GM23338 (cell line): ENCODE results near the gene MDGA2.

Experiments
- CTCF ChIP-seq, 2 experiments: fragments of 200-600 bp in 1 of 2; sonication (generic) in 1 of 2; conservative IDR thresholded peaks; 2 replicates each; pipeline versions ENCODE4 v1.5.1 to v1.6.1; 2016 to 2017; ENCODE audit warnings: antibody characterized with exemption in 2 of 2, low read depth in 2 of 2, mild to moderate bottlenecking in 2 of 2, moderate library complexity in 1 of 2
- EZH2 ChIP-seq: fragments of 200-600 bp; sonication (generic); IDR thresholded peaks from one replicate; pipeline ENCODE4 v1.8.0; 2017; ENCODE audit warnings: antibody characterized with exemption, mild to moderate bottlenecking, low read depth; ENCODE audit not compliant: unreplicated experiment
- EZH2phosphoT487 ChIP-seq: fragments of 200-600 bp; sonication (generic); IDR thresholded peaks from one replicate; pipeline ENCODE4 v1.8.1; 2018; ENCODE audit warnings: antibody characterized with exemption; ENCODE audit not compliant: unreplicated experiment
- JUNB ChIP-seq: IDR thresholded peaks from one replicate; pipeline ENCODE4 v1.6.1; 2016; ENCODE audit warnings: antibody characterized with exemption; ENCODE audit not compliant: unreplicated experiment
- NANOG ChIP-seq: IDR thresholded peaks from 2 replicates; pipeline ENCODE4 v1.6.1; 2016; ENCODE audit warnings: antibody characterized with exemption, borderline replicate concordance
- POLR2AphosphoS5 ChIP-seq: IDR thresholded peaks from 2 replicates; pipeline ENCODE4 v1.6.1; 2016; ENCODE audit warnings: antibody characterized with exemption, low read depth
- ZNF114 ChIP-seq: fragments of 250-450 bp; sonication (Bioruptor Pico); IDR thresholded peaks from 2 replicates; pipeline ENCODE4 v1.5.0; 2020; ENCODE audit warnings: mild to moderate bottlenecking, moderate library complexity
- TF ChIP-seq, protein P1 (sequence below): IDR thresholded peaks from one replicate; pipeline ENCODE4 v1.6.1; 2018; ENCODE audit warnings: antibody characterized with exemption; ENCODE audit not compliant: unreplicated experiment

DNA sequence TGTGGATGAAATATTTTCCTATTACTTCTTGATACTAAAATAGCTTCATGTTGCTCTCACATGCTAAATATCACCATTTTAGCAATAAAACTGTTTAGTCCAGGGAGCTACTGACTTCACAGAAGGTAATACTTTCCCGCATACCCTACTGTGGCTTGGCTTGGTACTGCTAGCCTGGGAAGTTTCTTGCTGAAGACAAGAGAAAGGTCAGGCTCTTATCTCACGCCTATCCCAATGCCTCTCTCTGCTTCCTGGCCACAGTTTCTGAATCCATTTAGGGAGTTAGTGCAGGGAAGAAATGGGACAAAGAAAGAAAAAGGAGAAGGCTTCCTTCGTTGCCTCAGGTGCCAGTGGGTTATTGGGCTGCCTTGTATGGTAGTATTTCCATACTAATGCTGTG lies 228.3 kb downstream of the MDGA2 start:
- TF ChIP-seq CTCF (conservative IDR thresholded peaks at IDR 0.05; ENCODE audit: low read depth in 2 of 2) (no peak), NANOG (no peak), EZH2phosphoT487 (no peak), JUNB (no peak), ZNF114 (CRISPR knock-in tag) (no peak), POLR2AphosphoS5 (no peak), EZH2 (no peak)
- TF ChIP-seq, protein P1, sequence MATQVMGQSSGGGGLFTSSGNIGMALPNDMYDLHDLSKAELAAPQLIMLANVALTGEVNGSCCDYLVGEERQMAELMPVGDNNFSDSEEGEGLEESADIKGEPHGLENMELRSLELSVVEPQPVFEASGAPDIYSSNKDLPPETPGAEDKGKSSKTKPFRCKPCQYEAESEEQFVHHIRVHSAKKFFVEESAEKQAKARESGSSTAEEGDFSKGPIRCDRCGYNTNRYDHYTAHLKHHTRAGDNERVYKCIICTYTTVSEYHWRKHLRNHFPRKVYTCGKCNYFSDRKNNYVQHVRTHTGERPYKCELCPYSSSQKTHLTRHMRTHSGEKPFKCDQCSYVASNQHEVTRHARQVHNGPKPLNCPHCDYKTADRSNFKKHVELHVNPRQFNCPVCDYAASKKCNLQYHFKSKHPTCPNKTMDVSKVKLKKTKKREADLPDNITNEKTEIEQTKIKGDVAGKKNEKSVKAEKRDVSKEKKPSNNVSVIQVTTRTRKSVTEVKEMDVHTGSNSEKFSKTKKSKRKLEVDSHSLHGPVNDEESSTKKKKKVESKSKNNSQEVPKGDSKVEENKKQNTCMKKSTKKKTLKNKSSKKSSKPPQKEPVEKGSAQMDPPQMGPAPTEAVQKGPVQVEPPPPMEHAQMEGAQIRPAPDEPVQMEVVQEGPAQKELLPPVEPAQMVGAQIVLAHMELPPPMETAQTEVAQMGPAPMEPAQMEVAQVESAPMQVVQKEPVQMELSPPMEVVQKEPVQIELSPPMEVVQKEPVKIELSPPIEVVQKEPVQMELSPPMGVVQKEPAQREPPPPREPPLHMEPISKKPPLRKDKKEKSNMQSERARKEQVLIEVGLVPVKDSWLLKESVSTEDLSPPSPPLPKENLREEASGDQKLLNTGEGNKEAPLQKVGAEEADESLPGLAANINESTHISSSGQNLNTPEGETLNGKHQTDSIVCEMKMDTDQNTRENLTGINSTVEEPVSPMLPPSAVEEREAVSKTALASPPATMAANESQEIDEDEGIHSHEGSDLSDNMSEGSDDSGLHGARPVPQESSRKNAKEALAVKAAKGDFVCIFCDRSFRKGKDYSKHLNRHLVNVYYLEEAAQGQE: no peak
